Stimulated activated CD8-positive, alpha-beta memory T cell treated with anti-CD3 and anti-CD28 coated beads, Interleukin-4, amount 100 ng/mL, for 1 hour (primary cell): ENCODE results near the gene TAF4.
"Not testable (repeated sequence)": the region's sequence is repeated elsewhere in the genome, so short reads cannot be mapped to it uniquely, and the experiment has no call there.

Experiments used
- DNase-seq, 2 donors: peaks; one replicate each; pipeline ENCODE4 v3.0.0-alpha.2; 2020; ENCODE audit warnings: low read depth in 2 of 2, low spot score in 1 of 2

The TAF4 gene, protein sequence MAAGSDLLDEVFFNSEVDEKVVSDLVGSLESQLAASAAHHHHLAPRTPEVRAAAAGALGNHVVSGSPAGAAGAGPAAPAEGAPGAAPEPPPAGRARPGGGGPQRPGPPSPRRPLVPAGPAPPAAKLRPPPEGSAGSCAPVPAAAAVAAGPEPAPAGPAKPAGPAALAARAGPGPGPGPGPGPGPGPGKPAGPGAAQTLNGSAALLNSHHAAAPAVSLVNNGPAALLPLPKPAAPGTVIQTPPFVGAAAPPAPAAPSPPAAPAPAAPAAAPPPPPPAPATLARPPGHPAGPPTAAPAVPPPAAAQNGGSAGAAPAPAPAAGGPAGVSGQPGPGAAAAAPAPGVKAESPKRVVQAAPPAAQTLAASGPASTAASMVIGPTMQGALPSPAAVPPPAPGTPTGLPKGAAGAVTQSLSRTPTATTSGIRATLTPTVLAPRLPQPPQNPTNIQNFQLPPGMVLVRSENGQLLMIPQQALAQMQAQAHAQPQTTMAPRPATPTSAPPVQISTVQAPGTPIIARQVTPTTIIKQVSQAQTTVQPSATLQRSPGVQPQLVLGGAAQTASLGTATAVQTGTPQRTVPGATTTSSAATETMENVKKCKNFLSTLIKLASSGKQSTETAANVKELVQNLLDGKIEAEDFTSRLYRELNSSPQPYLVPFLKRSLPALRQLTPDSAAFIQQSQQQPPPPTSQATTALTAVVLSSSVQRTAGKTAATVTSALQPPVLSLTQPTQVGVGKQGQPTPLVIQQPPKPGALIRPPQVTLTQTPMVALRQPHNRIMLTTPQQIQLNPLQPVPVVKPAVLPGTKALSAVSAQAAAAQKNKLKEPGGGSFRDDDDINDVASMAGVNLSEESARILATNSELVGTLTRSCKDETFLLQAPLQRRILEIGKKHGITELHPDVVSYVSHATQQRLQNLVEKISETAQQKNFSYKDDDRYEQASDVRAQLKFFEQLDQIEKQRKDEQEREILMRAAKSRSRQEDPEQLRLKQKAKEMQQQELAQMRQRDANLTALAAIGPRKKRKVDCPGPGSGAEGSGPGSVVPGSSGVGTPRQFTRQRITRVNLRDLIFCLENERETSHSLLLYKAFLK

DNA sequence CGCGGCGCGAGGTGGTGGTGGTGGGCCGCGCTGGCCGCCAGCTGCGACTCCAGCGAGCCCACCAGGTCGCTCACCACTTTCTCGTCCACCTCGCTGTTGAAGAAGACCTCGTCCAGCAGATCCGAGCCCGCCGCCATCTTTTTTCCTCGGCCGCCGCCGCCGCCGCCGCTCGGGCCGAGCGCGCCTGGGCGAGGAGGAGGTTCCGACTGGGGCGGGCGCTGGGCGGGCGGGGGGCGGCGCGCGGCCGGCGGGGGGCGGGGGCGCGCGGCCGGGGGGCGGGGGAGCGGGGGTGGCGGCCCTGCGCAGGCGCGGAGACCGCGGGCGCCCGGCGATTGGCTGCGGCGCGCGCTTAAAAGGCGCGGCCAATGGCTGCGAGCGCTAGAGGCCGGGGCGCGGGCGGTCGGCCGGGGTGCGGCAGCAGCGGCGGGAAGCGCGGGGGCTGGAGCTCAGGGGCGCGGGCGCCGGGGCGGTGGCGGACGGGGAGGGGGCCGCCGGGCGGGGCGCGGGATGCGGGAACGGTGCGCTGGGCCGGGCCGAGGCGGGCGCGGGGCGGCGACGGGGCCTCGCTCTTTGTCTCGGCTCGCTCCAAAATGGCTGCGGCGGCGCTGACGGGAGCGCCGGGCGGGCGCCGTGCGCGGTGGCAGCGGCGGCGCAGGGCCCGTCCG lies at the start of gene TAF4:
TAF4 (minus strand) TSS at position 208 of the 665 bp plus-strand sequence; CDS start at position 137, 71 bp downstream.
- DNase-seq, result peak; percentile 54 to 68

DNA sequence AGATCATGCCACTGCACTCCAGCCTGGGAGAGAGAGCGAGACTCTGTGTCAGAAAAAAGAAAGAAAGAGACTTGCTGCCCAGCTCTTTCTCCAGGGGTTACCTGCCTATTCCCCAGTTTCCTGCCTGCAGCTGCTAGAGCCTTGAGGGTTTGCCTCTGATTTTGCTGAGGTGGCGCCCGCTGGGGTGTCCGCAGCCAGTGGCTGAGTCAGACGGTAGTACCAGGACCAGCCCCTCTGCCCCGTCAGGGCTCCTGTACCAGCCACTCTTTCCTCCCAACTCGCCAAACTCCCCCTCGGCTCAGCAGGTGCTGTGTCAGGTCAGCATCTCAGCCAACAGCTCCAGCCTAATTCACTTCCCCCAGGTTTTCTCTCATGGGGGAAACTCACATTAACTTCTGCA lies 49.2 kb upstream of the TAF4 start:
- no peak for DNase-seq

DNA sequence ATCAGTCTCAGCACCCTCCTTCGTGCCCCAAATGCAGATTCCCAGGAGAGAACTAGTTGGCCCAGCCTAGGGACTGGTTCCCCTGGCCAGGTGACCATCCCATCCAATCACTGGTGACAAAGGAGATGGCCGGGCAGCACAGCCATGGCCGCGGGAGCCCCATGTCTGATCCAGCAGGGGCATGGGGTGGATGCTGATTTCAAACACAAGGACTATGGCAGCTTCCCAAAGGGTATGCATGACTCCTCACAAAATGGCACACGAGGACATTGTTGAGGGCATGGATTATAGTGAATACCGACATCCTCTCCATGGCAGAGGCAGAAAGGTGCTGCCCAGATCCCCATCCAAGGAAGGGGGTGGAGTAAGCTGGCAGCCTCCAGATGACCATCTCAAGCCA lies 46.7 kb upstream of the TAF4 start:
- no peak for DNase-seq

DNA sequence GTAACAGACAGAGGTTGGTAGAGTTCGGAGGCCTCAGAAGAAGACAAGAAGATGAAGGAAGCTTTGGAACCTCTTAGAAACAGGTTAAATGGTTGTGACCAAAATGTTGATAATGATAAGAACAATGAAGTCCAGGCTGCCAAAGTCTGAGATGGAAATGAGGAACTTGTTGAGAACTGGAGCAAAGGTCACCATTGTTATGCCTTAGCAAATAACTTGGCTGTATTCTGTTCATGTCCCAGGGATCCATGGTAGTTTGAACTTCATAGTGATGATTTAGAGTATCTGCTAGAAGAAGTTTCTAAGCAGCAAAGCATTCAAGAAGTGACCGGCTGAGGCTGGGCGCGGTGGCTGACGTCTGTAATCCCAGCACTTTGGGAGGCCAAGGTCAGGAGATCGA lies 45.5 kb upstream of the TAF4 start:
- DNase-seq, result no peak

DNA sequence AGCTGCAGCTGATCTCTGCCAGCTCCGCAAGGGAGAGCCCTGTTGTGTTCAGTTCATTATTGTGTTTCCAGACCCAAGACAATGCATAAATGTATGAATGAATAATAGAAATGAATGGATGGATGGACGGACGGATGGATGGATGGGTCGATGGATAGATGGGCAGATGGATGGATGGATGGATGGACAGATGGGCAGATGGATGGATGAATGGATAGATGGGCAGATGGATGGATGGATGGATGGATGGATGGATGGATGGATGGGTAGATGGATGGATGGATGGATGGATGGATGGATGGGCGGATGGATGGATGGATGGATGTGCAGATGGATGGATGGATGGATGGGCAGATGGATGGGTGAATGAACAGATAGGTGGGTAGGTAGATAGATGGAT lies 39.9 kb upstream of the TAF4 start:
- DNase-seq, result no peak

DNA sequence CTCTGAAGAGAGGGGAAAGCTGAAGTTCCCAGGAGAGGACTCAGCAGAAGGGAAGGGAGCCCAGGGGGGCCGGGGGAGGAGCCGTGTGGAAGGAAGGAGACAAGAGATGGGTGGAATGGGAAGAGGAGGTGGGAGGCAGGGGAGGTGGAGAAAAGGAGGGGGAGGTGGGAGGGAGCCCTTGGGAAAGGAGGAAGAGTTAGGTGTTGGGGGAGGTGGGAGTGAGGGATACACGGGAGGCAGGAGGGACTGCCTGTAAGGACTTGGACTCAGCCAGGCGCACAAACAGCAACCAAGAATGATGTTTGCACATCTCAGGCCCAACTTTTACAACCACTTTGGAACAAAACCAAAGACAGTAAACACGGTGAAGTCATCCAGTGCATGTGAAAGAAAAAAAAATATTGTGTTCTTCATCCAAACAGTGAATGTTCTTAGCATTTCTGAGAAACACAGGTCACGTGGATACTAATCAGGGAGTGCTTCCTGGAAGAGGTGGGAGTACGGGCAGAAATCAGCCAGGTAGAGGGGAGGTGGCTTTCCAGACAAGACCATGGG lies 39.2 kb upstream of the TAF4 start:
- DNase-seq, result no peak

DNA sequence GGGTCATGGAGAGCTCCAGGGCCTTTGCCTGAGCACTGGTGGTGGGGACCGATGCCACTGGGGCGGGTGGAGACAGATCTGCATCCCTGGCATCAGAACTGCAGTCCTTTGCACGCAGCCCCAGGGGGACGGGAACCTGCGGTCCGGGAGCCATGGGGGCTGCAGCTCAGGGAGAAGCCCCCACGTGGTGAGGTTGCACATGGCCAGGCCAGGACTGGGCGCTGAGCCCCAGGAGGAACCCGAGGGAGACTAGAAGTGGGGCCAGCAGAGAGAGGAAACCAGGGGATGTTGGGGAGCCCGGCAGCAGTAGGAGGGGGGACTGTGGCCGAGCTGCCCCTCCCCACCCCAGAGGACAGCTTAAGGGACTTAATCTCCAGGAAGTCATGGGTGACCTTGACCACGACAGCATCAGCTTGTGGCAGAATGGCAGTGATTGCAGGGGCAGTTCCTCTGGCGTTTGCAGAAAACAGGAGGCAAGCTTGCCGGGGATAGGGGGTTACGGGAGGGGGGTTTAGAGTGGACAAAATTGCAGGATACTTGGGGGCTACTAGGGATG lies 38.6 kb upstream of the TAF4 start:
- DNase-seq, result no peak

DNA sequence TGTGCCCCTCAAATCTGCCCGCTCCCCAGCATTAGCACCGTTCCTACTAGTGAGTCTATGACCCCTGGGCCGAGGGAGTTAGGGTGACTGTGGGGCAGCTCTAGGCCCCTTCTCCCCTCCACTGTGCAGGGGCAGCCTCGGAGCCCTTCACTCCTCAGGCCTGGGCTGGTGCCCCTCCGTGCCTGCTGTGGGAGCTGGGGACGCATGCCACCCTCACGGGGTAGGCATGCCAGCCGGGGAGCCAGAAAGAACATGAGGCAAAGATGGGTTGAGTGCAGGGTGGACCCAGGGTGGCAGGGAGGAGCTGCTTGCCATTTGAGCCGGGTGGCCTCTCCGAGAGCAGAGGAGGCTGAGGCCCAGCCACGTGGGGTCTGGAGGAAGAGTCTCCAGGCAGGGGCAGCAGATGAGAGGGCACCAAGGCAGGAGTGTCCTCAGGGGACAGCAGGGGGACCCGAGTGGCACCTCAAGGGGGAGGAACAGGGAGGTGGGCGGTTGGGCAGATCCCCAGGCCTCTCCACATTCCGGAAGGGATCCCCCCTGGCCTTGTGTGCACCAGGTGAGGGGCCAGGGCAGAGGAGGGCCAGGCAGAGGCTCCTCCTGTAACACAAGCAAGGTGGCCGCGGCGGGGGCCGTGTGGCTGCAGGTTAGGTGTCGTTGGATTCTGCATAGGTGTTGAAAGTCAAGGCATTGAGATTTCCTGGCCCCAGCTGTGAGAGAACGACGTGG lies 38.0 kb upstream of the TAF4 start:
- DNase-seq, result no peak

DNA sequence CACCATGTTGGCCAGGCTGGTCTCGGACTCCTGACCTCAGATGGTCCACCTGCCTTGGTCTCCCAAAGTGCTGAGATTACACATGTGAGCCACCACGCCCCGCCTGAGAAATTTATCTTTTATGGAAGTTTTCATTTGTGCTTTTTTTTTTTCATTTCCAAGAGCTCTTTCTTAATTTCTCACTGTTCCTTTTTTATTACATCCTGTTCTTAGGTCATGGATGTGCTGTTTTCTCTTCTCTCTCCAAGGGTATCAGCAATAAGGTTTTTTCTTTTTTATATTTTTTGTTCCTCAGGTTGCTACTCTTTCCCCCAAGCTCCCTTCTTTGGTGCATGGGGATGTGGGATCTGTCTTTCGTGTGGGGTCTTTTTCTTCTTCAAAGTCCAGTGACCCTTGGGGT lies 35.4 kb upstream of the TAF4 start:
- DNase-seq, result no peak

DNA sequence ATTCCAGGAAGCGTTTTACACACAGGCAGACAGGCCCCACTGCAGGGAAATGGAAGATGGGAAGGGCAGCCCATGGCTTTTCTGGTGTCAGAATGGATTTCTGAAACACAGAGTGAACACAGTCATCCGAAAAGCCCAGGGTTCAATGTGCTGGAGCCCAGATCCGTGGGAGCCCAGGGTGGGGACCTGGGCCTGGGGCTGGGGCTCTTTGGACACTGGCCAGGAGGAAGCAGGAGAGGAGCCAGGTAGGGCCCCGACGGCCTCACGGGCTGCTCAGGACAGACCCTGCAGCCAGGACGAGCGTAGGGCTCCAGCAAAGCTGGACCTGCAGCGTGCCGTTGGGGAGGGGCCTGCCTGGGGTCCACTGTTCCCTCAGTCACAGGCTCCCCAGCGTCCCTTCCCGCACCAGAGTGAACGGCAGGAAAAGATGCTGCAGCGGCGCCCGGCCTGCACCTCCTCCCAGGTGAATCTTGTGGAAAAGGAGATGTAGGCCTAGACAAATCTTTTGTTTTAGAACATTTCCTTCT lies 32.3 kb upstream of the TAF4 start:
- no peak for DNase-seq

DNA sequence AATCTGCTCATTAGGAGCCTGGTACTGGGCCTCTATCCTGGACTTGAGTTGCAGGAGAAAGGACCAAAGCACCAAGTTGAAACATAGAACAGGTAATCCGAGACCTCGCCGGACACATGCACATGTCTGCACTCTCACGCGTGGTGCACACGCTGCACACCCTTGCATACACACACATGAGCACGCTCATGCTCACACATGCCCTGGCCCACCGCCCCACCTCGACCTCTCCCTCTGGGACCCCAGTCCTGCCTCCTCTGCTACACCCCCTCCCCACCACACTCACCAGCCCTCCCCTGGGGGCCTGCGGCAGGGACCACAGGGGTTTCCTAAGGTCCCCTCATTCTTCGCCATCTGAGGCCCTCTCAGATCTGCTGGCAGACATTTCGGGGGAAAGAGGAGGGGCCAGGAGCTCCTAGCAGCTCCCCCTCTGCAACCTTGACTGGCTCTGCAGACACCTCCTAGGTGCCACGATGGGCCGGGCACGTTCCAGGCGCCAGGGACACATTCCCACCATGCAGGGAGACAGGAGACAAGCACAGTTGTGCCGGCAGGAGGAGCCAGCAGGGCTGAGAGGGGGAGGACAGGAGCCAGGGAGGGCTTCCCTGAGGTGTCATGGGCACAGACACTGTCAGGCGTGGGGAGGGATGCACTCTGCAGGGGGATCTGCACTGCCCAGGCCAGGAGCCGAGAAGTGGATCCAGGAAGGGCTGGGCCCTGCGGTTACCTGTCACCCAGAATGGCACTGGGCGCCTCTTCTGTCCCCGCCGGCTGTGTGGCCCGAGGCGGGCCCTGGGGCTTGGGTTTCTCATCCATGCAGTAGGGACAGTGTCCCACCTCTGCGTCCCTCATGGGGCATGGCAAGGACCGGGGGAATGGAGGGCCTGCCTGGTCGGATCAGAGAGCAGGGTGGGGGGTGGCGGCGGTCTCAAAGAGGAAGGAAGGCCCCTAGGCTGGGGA lies 31.0 kb upstream of the TAF4 start:
- DNase-seq, result no peak

DNA sequence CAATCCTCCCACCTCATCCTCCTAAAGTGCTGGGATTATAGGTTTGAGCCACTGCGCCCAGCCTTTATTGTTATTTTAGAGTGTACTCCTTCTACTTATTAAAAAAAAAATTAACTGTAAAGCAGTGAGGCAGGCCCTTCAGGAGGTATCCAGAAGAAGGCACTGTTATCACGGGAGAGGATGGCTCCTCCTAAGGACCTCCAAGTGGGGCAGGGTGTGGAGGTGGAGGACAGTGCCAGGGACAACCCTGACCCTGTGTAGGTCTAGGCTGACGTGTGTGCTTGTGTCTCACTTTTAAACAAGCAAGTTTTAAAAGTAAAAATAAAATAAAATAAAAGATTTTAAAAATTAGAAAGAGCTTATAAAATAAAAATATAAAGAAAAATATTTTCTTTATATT lies 23.7 kb upstream of the TAF4 start:
- no peak for DNase-seq

DNA sequence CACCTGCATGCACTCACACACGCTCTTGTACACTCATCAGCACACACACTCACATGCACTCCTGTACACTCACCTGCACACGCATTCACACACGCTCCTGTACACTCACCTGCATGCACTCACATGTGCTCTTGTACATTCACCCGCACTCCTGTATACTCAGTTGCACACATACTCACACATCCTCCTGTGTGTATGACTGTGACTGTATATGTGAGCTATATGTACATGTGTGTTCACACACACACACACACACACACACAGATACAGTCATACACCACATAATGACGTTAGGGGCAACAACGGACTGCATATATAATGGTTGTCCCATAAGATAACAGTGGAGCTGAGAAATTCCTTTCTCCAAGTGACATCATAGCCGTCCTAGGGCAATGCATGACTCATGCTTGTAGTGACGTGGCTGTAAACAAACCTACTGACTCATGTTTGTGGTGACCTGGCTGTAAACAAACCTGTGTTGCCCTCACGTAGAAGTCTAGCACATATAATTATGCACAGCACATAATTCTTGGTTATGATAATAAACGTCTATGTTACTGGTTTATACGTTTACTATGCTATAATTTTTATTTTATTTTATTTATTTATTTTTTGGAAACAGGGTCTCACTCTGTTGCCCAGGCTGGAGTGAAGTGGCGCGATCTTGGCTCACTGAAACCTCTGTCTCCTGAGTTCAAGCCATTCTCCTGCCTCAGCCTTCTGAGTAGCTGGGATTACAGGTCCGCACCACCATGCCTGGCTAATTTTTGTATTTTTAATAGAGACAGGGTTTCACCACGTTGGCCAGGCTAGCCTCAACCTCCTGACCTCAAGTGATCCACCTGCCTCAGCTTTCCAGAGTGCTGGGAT lies 22.8 kb upstream of the TAF4 start:
- no peak for DNase-seq

DNA sequence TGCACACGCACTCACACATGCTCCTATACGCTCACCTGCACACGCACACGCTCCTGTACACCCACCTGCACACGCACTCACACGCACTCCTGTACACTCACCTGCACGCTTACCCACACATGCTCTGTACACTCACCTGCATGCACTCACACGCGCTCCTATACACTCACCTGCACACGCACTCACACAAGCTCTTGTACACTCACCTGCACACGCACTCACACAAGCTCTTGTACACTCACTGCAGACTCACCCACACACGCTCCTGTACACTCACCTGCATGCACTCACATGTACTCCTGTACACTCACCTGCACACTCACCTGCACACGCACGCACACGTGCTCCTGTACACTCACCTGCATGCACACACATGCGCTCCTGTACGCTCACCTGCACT lies 22.0 kb upstream of the TAF4 start:
- DNase-seq, result no peak

DNA sequence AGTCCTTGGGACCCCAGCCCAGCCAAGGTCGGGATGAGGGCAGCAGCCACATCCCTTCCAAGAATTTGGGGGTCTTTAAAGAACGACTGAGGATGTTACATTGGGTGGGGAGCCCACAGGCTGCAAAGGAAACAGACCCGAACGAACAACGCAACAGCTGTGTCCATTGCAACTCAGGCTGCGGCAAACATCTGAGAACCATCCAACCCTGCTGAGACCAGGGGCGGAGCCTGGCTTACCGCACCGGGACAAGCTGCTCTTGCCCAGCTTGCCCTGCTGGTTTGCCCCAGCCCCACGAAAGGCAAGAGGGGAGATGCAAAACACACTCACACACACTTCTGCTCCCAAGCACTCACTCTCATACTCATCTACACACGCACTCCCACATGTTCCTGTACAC lies 21.5 kb upstream of the TAF4 start:
- no peak for DNase-seq

DNA sequence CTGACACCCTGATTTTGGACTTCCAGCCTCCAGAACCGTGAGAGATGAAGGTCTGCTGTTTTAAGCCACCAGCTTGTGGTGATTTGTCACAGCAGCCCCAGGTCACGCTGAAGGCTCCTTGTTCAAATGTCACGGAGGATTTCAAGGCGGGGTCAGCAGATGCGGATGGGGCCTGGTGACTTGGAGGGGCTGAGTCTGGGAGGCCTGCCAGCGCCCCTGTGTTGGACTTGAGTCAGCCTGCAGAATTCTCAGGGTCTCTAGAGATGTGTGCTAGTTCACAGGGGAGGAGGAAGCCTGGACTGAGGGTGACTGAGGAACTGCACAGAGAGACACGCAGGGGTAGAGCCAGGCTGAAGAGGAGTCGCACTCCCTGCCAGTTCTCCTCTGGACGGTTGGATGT lies 19.5 kb upstream of the TAF4 start:
- no peak for DNase-seq

DNA sequence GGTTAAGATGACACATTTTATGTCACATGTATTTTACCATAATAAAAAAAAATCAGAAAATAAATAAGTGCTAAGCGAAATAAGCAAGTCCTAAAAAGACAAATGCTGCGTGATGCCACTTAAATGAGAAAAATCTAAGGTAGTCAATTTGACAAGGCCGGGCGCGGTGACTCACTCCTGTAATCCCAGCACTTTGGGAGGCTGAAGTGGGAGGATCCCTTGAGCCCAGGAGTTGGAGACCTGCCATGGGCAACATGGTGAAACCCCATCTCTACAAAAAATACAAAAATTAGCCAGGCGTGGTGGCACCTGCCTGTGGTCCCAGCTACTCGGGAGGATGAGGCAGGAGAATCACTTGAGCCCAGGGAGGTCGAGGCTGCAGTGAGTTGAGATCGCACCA lies 18.5 kb upstream of the TAF4 start:
- not testable (repeated sequence) for DNase-seq

DNA sequence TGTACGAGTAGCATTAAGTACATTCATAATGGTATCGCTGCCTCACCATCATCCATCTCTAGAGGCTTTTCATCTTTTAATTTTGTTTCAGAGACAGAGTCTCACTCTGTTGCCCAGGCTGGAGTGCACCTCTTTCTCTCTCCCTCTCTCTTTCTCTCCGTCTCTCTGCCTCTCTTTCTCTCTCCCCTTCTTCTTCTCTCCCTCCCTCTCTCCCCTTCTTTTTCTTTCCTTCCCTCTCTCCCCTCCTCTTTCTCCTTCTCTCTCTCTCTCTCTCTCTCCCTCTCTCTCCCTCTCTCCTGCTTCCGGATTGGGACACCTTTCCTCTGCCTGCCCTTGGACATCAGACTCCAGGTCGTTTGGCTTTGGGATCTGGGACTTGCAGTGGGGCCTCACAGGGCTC lies 17.6 kb upstream of the TAF4 start:
- DNase-seq, result no peak
